OCI-LY7 (cell line): ENCODE data around the gene BACH2. TPM values are rescaled to one million over a fixed set of nuclear protein-coding genes. Genes with fewer than 3 reads are reported as not detected.
A peak's percentile ranks its signal among the peaks of the same experiment; 100 is the strongest.

Experiments
- BruUV-seq: library from RNA; stranded (reverse); fragments of 400-500 nt; replicated peaks from 2 replicates; lab custom pipeline; 2021; lab: Mats Ljungman, UMichigan
- CTCF ChIA-PET: fragments of 300-600 bp; sonication (Branson Sonifier 250); formaldehyde crosslinking; loops from one replicate; lab custom pipeline; 2022; ENCODE audit warnings: antibody characterized with exemption; ENCODE audit not compliant: unreplicated experiment; lab: Charles Lee
- POLR2A ChIA-PET: fragments of 300-600 bp; sonication (Branson Sonifier 250); formaldehyde crosslinking; loops from one replicate; lab custom pipeline; 2022; ENCODE audit warnings: antibody characterized with exemption; lab: Charles Lee
- DNase-seq: peaks from one replicate; pipeline ENCODE4 v3.0.0-alpha.2; 2015; ENCODE audit warnings: low spot score
- H2AFZ ChIP-seq: fragments of 200-600 bp; sonication (generic), shearing (Covaris generic); 2 replicates; pipeline ENCODE4 v1.6.1; 2014; ENCODE audit warnings: mild to moderate bottlenecking, antibody characterized with exemption, low read length, moderate library complexity
- H3K27ac ChIP-seq: fragments of 200-600 bp; sonication (generic); 2 replicates; pipeline ENCODE4 v1.5.1; 2014; ENCODE audit warnings: mixed run types, low read depth, mild to moderate bottlenecking, moderate library complexity, low read length, inconsistent platforms; ENCODE audit not compliant: poor library complexity, severe bottlenecking
- H3K36me3 ChIP-seq: fragments of 200-600 bp; sonication (generic); 2 replicates; pipeline ENCODE4 v1.6.1; 2014; ENCODE audit warnings: mild to moderate bottlenecking, antibody characterized with exemption, low read length, moderate library complexity, mixed read lengths; ENCODE audit not compliant: insufficient read depth
- H3K4me1 ChIP-seq: fragments of 200-600 bp; sonication (generic); 2 replicates; pipeline ENCODE4 v1.5.1; 2014; ENCODE audit warnings: mild to moderate bottlenecking, low read length; ENCODE audit not compliant: insufficient read depth, poor library complexity, severe bottlenecking
- H3K4me2 ChIP-seq: fragments of 200-600 bp; sonication (generic); 2 replicates; pipeline ENCODE4 v1.6.1; 2014; ENCODE audit warnings: mild to moderate bottlenecking, low read length
- H3K4me3 ChIP-seq: fragments of 200-600 bp; sonication (generic); 2 replicates; pipeline ENCODE4 v1.5.1; 2014; ENCODE audit warnings: mild to moderate bottlenecking, low read depth, low read length; ENCODE audit not compliant: poor library complexity, severe bottlenecking
- H3K79me2 ChIP-seq: fragments of 200-600 bp; sonication (generic); 2 replicates; pipeline ENCODE4 v1.6.1; 2016; ENCODE audit warnings: low read depth, mild to moderate bottlenecking, low read length, moderate library complexity, mixed read lengths; ENCODE audit not compliant: insufficient read depth
- H3K9me2 ChIP-seq: fragments of 200-600 bp; sonication (generic); 2 replicates; pipeline ENCODE4 v1.6.1; 2016; ENCODE audit warnings: mild to moderate bottlenecking, low read length, mixed read lengths; ENCODE audit not compliant: insufficient read depth
- H3K9me3 ChIP-seq: fragments of 200-600 bp; sonication (generic); 2 replicates; pipeline ENCODE4 v1.6.1; 2014; ENCODE audit warnings: mild to moderate bottlenecking, mixed run types, low read length, mixed read lengths
- H4K20me1 ChIP-seq: fragments of 200-600 bp; sonication (generic); 2 replicates; pipeline ENCODE4 v1.6.1; 2014; ENCODE audit warnings: mild to moderate bottlenecking, antibody characterized with exemption, low read length, moderate library complexity, mixed read lengths; ENCODE audit not compliant: insufficient read depth
- CTCF ChIP-seq: fragments of 200-600 bp; sonication (generic); conservative IDR thresholded peaks from 2 replicates; pipeline ENCODE4 v1.5.1; 2014; ENCODE audit warnings: mild to moderate bottlenecking, antibody characterized with exemption, low read length, moderate library complexity, mixed read lengths
- EZH2phosphoT487 ChIP-seq: fragments of 200-600 bp; sonication (generic); IDR thresholded peaks from 2 replicates; pipeline ENCODE4 v1.6.1; 2018; ENCODE audit warnings: low read depth, borderline replicate concordance, mild to moderate bottlenecking, mixed run types, antibody characterized with exemption, low read length, moderate library complexity, mixed read lengths
- intact Hi-C: fragments of 100-400 bp; cut with micrococcal nuclease; formaldehyde crosslinking; loops from one replicate; pipeline ENCODE4 v1.10.0; 2022; ENCODE audit not compliant: unreplicated experiment
- total RNA-seq, 2 experiments: library from RNA; depleted of rRNA in 1 of 2; stranded (reverse); fragments of >200 nt in 1 of 2; shearing (Covaris generic) in 1 of 2; gene quantifications; 2 replicates each; pipeline ENCODE4 v1.2.3, GENCODE V29; 2014 to 2022

The BACH2 gene
- total RNA-seq, 2 experiments from 2014 or later: 92.0 to 163 TPM

GRCh38 chr6:90249458-90249857 is 47.2 kb downstream of the BACH2 start:
- CTCF ChIA-PET: no interaction called here
- Histone ChIP-seq H4K20me1 (peaks cover 6% of the 10 kb centered on the region; the same call in 1 of the 2 replicates), H3K27ac (peak overlapping the region; percentile 84), H3K36me3 (peaks cover 82% of the 10 kb centered on the region), H2AFZ (no peak overlapping the region), H3K9me3 (no peaks in the 10 kb centered on the region), H3K9me2 (no peaks in the 10 kb centered on the region), H3K4me3 (no peak overlapping the region), H3K4me2 (peak overlapping the region; percentile 60; the same call in 1 of the 2 replicates), H3K79me2 (peaks cover 95% of the 10 kb centered on the region), H3K4me1 (peaks cover 56% of the 10 kb centered on the region)
- intact Hi-C loops: no loop called here
- POLR2A ChIA-PET: interaction anchor here (1.9 kb wide), 1 partner anchor 71 kb away, joined by 4 read pairs; no protein-coding TSS in a partner anchor
- TF ChIP-seq CTCF: no peak
- no peak for TF ChIP-seq EZH2phosphoT487
- no peak for DNase-seq
- no TSS peak for BruUV-seq

- H3K9me3 ChIP-seq: no peaks in the 10 kb centered on the region
- peaks cover 95% of the 10 kb centered on the region for H3K79me2 ChIP-seq
- ChIA-PET POLR2A (interaction anchor here (1.9 kb wide), 1 partner anchor 71 kb away, joined by 4 read pairs; no protein-coding TSS in a partner anchor), CTCF (no interaction called here)
- peak overlapping the region; percentile 84 for H3K27ac ChIP-seq
- intact Hi-C loops: no loop called here
- no peak overlapping the region for H3K4me3 ChIP-seq
- no peak for TF ChIP-seq CTCF
- no peak for TF ChIP-seq EZH2phosphoT487
- BruUV-seq: no TSS peak
- H3K9me2 ChIP-seq: no peaks in the 10 kb centered on the region
- no peak overlapping the region for H3K4me2 ChIP-seq
- H2AFZ ChIP-seq: no peak overlapping the region
- peaks cover 6% of the 10 kb centered on the region; the same call in 1 of the 2 replicates for H4K20me1 ChIP-seq
- no peak for DNase-seq
- H3K36me3 ChIP-seq: peaks cover 86% of the 10 kb centered on the region
- H3K4me1 ChIP-seq: peaks cover 51% of the 10 kb centered on the region
These were observed 47.6 kb downstream of the BACH2 start for GRCh38 chr6:90249034-90249433.

GRCh38 chr6:90247262-90247661 is 49.4 kb downstream of the BACH2 start:
- ChIA-PET POLR2A (interaction anchor here (0.7 to 1.0 kb wide), 2 partner anchors 9 to 209 kb away, joined by 3 to 4 read pairs; no protein-coding TSS in a partner anchor), CTCF (no interaction called here)
- Histone ChIP-seq H3K4me2 (no peak overlapping the region), H3K4me1 (peaks cover 34% of the 10 kb centered on the region), H3K4me3 (no peak overlapping the region), H3K9me3 (no peaks in the 10 kb centered on the region), H3K36me3 (peaks cover 84% of the 10 kb centered on the region), H3K79me2 (peaks cover 89% of the 10 kb centered on the region), H4K20me1 (peaks cover 6% of the 10 kb centered on the region; the same call in 1 of the 2 replicates), H3K27ac (no peak overlapping the region), H2AFZ (no peak overlapping the region), H3K9me2 (no peaks in the 10 kb centered on the region)
- intact Hi-C loops: no loop called here
- DNase-seq: no peak
- TF ChIP-seq CTCF (no peak), EZH2phosphoT487 (no peak)
- no TSS peak for BruUV-seq
